Astrocyte (in vitro differentiated cells and primary cell): ENCODE measurements around the gene CTNNA3. TPM values are rescaled to one million over a fixed set of nuclear protein-coding genes. Genes with fewer than 3 reads are reported as not detected.

Experiments
- DNase-seq: peaks from one replicate; pipeline ENCODE4 v3.0.0-alpha.2; 2010; ENCODE audit warnings: low read depth
- FAIRE-seq: peaks from 2 replicates; lab custom pipeline; 2011; peaks lifted over from hg19 to GRCh38; lab: Jason Lieb, UNC
- H2AFZ ChIP-seq: 2 replicates; pipeline ENCODE4 v1.6.0; 2012; ENCODE audit warnings: low read depth, low read length, inconsistent platforms
- H3K27ac ChIP-seq: 2 replicates; pipeline ENCODE4 v1.5.1; 2011; ENCODE audit warnings: low read depth, low read length, inconsistent platforms
- H3K27me3 ChIP-seq: 2 replicates; pipeline ENCODE4 v1.6.0; 2011; ENCODE audit warnings: low read length, inconsistent platforms; ENCODE audit not compliant: insufficient read depth
- H3K36me3 ChIP-seq: 2 replicates; pipeline ENCODE4 v1.5.1; 2011; ENCODE audit warnings: low read length, inconsistent platforms; ENCODE audit not compliant: insufficient read depth
- H3K4me1 ChIP-seq: 2 replicates; pipeline ENCODE4 v1.5.1; 2011; ENCODE audit warnings: low read length, inconsistent platforms; ENCODE audit not compliant: insufficient read depth
- H3K4me2 ChIP-seq: 2 replicates; pipeline ENCODE4 v1.6.0; 2012; ENCODE audit warnings: low read length, inconsistent platforms
- H3K4me3 ChIP-seq: 2 replicates; pipeline ENCODE4 v1.5.1; 2011; ENCODE audit warnings: low read depth, mild to moderate bottlenecking, low read length, inconsistent platforms; ENCODE audit not compliant: insufficient read depth
- H3K79me2 ChIP-seq: 2 replicates; pipeline ENCODE4 v1.6.0; 2012; ENCODE audit warnings: mild to moderate bottlenecking, low read length, inconsistent platforms; ENCODE audit not compliant: insufficient read depth
- H3K9ac ChIP-seq: 2 replicates; pipeline ENCODE4 v1.6.0; 2012; ENCODE audit warnings: mild to moderate bottlenecking, low read length, inconsistent platforms
- H3K9me3 ChIP-seq: 2 replicates; pipeline ENCODE4 v1.5.1; 2012; ENCODE audit warnings: low read depth, mild to moderate bottlenecking, low read length, inconsistent platforms; ENCODE audit not compliant: insufficient read depth
- H4K20me1 ChIP-seq: 2 replicates; pipeline ENCODE4 v1.6.0; 2012; ENCODE audit warnings: low read length, inconsistent platforms; ENCODE audit not compliant: insufficient read depth
- H3K27ac Mint-ChIP-seq: one replicate; pipeline ENCODE4 v1.8.0; 2021; ENCODE audit warnings: mild to moderate bottlenecking, mixed read lengths; ENCODE audit not compliant: unreplicated experiment
- H3K27me3 Mint-ChIP-seq: one replicate; pipeline ENCODE4 v1.8.0; 2021; ENCODE audit warnings: low read depth, mixed read lengths; ENCODE audit not compliant: unreplicated experiment
- H3K36me3 Mint-ChIP-seq: one replicate; pipeline ENCODE4 v1.8.0; 2021; ENCODE audit warnings: low read depth, mixed read lengths; ENCODE audit not compliant: unreplicated experiment
- H3K4me1 Mint-ChIP-seq: one replicate; pipeline ENCODE4 v1.8.0; 2021; ENCODE audit warnings: low read depth, mixed read lengths; ENCODE audit not compliant: unreplicated experiment
- H3K4me3 Mint-ChIP-seq: one replicate; pipeline ENCODE4 v1.8.0; 2021; ENCODE audit warnings: mild to moderate bottlenecking, moderate library complexity, mixed read lengths; ENCODE audit not compliant: unreplicated experiment
- H3K9me3 Mint-ChIP-seq: one replicate; pipeline ENCODE4 v1.8.0; 2021; ENCODE audit warnings: mild to moderate bottlenecking, mixed read lengths; ENCODE audit not compliant: unreplicated experiment
- EZH2 ChIP-seq: IDR thresholded peaks from 2 replicates; pipeline ENCODE4 v1.6.1; 2012; ENCODE audit warnings: mild to moderate bottlenecking, low read length, inconsistent platforms; ENCODE audit not compliant: insufficient read depth
- total RNA-seq: library from RNA; stranded (reverse); gene quantifications from 2 replicates; pipeline ENCODE4 v1.2.1, GENCODE V29; 2021
- TF ChIP-seq, protein P1 (sequence below): IDR thresholded peaks from 2 replicates; pipeline ENCODE4 v1.5.1; 2011; ENCODE audit warnings: low read depth, mild to moderate bottlenecking, inconsistent platforms, low read length, moderate library complexity; ENCODE audit not compliant: insufficient read depth

The CTNNA3 gene
- total RNA-seq, 1 donor from 2014 or later = 0.73 TPM

DNA sequence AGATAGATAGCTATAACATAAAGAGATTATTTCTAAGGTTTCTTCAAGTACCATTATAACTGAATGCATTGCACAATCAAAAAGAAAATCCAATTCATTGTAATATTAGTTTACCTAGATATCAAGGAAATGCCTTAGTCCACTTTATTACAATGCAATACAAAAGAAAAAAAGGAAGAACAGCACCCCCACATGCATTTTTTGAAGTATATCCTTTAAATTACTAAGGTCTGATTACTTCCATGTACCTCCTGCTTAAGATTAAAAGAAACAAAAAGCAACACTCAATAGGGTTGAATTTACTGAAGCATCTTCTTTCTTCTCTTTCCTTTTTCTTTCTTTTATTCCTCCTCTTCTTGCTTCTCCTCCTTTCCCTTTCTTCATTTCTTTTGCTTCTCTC lies 1743.9 kb downstream of the CTNNA3 start:
- Histone ChIP-seq H3K36me3 (no peaks in the 10 kb centered on the region), H3K4me3 (no peak overlapping the region), H3K4me2 (no peak overlapping the region), H4K20me1 (no peaks in the 10 kb centered on the region), H3K9me3 (no peaks in the 10 kb centered on the region), H3K4me1 (no peaks in the 10 kb centered on the region), H3K79me2 (no peaks in the 10 kb centered on the region), H3K27me3 (no peaks in the 10 kb centered on the region), H2AFZ (no peak overlapping the region), H3K27ac (no peak overlapping the region), H3K9ac (no peak overlapping the region)
- Mint-ChIP-seq H3K27me3 (no peaks in the 10 kb centered on the region), H3K36me3 (no peaks in the 10 kb centered on the region), H3K27ac (no peak overlapping the region), H3K4me1 (no peaks in the 10 kb centered on the region), H3K9me3 (peaks cover 2% of the 10 kb centered on the region), H3K4me3 (no peak overlapping the region)
- no peak for DNase-seq
- TF ChIP-seq, protein P1, sequence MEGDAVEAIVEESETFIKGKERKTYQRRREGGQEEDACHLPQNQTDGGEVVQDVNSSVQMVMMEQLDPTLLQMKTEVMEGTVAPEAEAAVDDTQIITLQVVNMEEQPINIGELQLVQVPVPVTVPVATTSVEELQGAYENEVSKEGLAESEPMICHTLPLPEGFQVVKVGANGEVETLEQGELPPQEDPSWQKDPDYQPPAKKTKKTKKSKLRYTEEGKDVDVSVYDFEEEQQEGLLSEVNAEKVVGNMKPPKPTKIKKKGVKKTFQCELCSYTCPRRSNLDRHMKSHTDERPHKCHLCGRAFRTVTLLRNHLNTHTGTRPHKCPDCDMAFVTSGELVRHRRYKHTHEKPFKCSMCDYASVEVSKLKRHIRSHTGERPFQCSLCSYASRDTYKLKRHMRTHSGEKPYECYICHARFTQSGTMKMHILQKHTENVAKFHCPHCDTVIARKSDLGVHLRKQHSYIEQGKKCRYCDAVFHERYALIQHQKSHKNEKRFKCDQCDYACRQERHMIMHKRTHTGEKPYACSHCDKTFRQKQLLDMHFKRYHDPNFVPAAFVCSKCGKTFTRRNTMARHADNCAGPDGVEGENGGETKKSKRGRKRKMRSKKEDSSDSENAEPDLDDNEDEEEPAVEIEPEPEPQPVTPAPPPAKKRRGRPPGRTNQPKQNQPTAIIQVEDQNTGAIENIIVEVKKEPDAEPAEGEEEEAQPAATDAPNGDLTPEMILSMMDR = no peak
- no peak for TF ChIP-seq EZH2
- no peak for FAIRE-seq

DNA sequence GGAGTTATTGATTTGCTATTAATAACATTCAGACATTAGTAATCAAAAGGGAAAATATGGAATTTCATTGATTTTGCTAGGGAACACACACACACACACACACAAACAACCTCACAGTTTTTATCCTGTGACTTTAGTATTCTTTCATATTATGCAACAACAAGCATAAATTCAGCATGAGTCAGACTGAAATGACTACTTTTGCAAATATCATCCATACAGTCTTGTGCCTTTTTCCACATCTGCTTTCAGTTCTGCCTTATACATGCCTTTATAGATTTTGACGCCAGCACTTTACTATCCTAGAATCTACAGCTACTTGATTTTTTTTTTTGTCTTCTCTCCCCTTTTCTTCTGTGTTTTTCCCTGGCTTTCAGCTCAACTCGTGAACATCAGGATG lies 1745.9 kb downstream of the CTNNA3 start:
- Mint-ChIP-seq H3K4me3 (no peak overlapping the region), H3K27ac (no peak overlapping the region), H3K9me3 (peaks cover 2% of the 10 kb centered on the region), H3K27me3 (no peaks in the 10 kb centered on the region), H3K4me1 (no peaks in the 10 kb centered on the region), H3K36me3 (no peaks in the 10 kb centered on the region)
- Histone ChIP-seq H3K27me3 (no peaks in the 10 kb centered on the region), H3K9me3 (no peaks in the 10 kb centered on the region), H3K27ac (no peak overlapping the region), H3K4me1 (no peaks in the 10 kb centered on the region), H2AFZ (no peak overlapping the region), H3K9ac (no peak overlapping the region), H4K20me1 (no peaks in the 10 kb centered on the region), H3K4me2 (no peak overlapping the region), H3K79me2 (no peaks in the 10 kb centered on the region), H3K36me3 (no peaks in the 10 kb centered on the region), H3K4me3 (no peak overlapping the region)
- FAIRE-seq = no peak
- DNase-seq = no peak
- TF ChIP-seq EZH2 = no peak
- TF ChIP-seq, protein P1 = no peak

DNA sequence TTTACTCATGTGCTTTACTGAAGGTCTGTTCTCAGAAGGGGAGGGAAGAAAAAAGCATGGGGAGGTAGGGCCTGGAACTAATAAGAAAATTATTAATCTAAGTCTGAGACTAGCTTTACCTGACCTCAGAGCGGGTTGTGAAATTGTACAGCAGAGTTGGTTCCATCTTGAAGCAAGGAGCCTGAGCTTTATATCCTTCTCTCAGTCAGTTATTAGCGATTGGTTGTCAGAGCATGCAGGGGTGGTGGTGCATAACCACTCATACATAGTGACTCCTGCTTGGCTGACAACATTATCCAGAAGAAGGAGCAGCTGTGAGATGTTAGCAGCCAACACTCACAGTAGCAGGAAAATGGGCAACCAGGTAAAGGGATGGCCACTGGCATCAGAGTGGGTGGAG lies 1746.5 kb downstream of the CTNNA3 start:
- H3K79me2 ChIP-seq = no peaks in the 10 kb centered on the region
- H3K27me3 ChIP-seq = no peaks in the 10 kb centered on the region
- no peaks in the 10 kb centered on the region for H3K36me3 ChIP-seq
- no peak overlapping the region for H3K9ac ChIP-seq
- H3K27ac ChIP-seq = no peak overlapping the region
- H2AFZ ChIP-seq = no peak overlapping the region
- H3K4me1 ChIP-seq = no peaks in the 10 kb centered on the region
- no peaks in the 10 kb centered on the region for H3K9me3 ChIP-seq
- no peak overlapping the region for H3K4me3 ChIP-seq
- no peaks in the 10 kb centered on the region for H4K20me1 ChIP-seq
- Mint-ChIP-seq H3K36me3 (no peaks in the 10 kb centered on the region), H3K9me3 (peaks cover under 1% of the 10 kb centered on the region), H3K4me3 (no peak overlapping the region), H3K27ac (no peak overlapping the region), H3K27me3 (no peaks in the 10 kb centered on the region), H3K4me1 (no peaks in the 10 kb centered on the region)
- no peak for DNase-seq
- TF ChIP-seq EZH2 = no peak
- TF ChIP-seq, protein P1 = no peak
- H3K4me2 ChIP-seq = no peak overlapping the region
- FAIRE-seq = no peak
